HCT116 (cell line): ENCODE data around the gene POGLUT3. TPM values are rescaled to one million over a fixed set of nuclear protein-coding genes. Genes with fewer than 3 reads are reported as not detected.

Experiments used
- ATAC-seq: fragments of 200-7000 bp; cut with Tn5 transposase; 2 replicates; pipeline ENCODE4 v1.9.1; 2020; ENCODE audit warnings: mild to moderate bottlenecking, moderate library complexity
- BruUV-seq: library from RNA; stranded (reverse); fragments of 400-500 nt; replicated peaks from 2 replicates; lab custom pipeline; 2021; lab: Mats Ljungman, UMichigan
- CTCF ChIA-PET: fragments of 300-600 bp; sonication (Branson Sonifier 250); formaldehyde crosslinking; loops from one replicate; lab custom pipeline; 2021; ENCODE audit warnings: antibody characterized with exemption; lab: Charles Lee
- POLR2A ChIA-PET: fragments of 300-600, 350-600 bp; sonication (Branson Sonifier 250); formaldehyde crosslinking; loops from one replicate; lab custom pipeline; 2021; ENCODE audit warnings: antibody characterized with exemption; lab: Charles Lee
- RAD21 ChIA-PET, 2 experiments: fragments of 300-600 bp; sonication (Branson Sonifier 250); formaldehyde crosslinking; loops; one replicate each; lab custom pipeline; 2023; ENCODE audit warnings: low total read pairs in 2 of 2; ENCODE audit not compliant: uncharacterized antibody in 2 of 2, unreplicated experiment in 2 of 2, low non-redundant PET in 1 of 2; lab: Charles Lee
- DNase-seq: peaks from one replicate; pipeline ENCODE4 v3.0.0-alpha.2; 2010; ENCODE audit warnings: low read depth, low spot score
- H2AFZ ChIP-seq: fragments of 200-600 bp; shearing (Covaris generic), sonication (generic); 2 replicates; pipeline ENCODE4 v1.6.1; 2017; ENCODE audit warnings: low read depth, mixed run types, mixed read lengths, antibody characterized with exemption, low read length; ENCODE audit not compliant: poor library complexity, severe bottlenecking
- H3K27ac ChIP-seq: 2 replicates; pipeline ENCODE4 v1.5.1; 2012; ENCODE audit warnings: low read depth, low read length
- H3K27me3 ChIP-seq: fragments of 200-600 bp; sonication (generic); 2 replicates; pipeline ENCODE4 v1.6.1; 2016; ENCODE audit warnings: mixed run types, low read length, mixed read lengths; ENCODE audit not compliant: insufficient read depth
- H3K36me3 ChIP-seq, 2 experiments: fragments of 200-500 bp in 1 of 2; fragments of 200-600 bp in 1 of 2; sonication (Bioruptor generic) in 1 of 2; sonication (generic) in 1 of 2; 2 replicates each; pipeline versions ENCODE4 v1.5.1 to v1.6.1; 2014 to 2016; ENCODE audit warnings: low read length in 2 of 2, inconsistent platforms in 1 of 2, mixed read lengths in 1 of 2, mixed run types in 1 of 2; ENCODE audit not compliant: insufficient read depth in 2 of 2, control insufficient read depth in 1 of 2
- H3K4me1 ChIP-seq, 2 experiments: fragments of 200-600 bp in 1 of 2; sonication (generic) in 1 of 2; 2 replicates each; pipeline versions ENCODE4 v1.5.1 to v1.6.1; 2012 to 2017; ENCODE audit warnings: low read length in 2 of 2, inconsistent platforms in 1 of 2, mild to moderate bottlenecking in 1 of 2, mixed read lengths in 1 of 2, mixed run types in 1 of 2, moderate library complexity in 1 of 2; ENCODE audit not compliant: insufficient read depth in 2 of 2, control insufficient read depth in 1 of 2
- H3K4me2 ChIP-seq: fragments of 200-600 bp; sonication (generic); 2 replicates; pipeline ENCODE4 v1.6.1; 2017; ENCODE audit warnings: mixed run types, low read length, mixed read lengths
- H3K4me3 ChIP-seq, 2 experiments: fragments of 200-600 bp in 1 of 2; sonication (generic) in 1 of 2; replicated peaks in 1 of 2; 2 replicates each; pipeline ENCODE4 v1.5.1; 2011 to 2016; ENCODE audit warnings: low read length in 2 of 2, control low read depth in 1 of 2, low read depth in 1 of 2, mild to moderate bottlenecking in 1 of 2, mixed read lengths in 1 of 2, mixed run types in 1 of 2
- H3K79me2 ChIP-seq: fragments of 200-600 bp; sonication (generic); 2 replicates; pipeline ENCODE4 v1.6.1; 2017; ENCODE audit warnings: mild to moderate bottlenecking, mixed run types, low read length, moderate library complexity, mixed read lengths; ENCODE audit not compliant: insufficient read depth
- H3K9ac ChIP-seq: fragments of 200-600 bp; sonication (generic); 2 replicates; pipeline ENCODE4 v1.6.1; 2016; ENCODE audit warnings: low read length, mixed read lengths
- H3K9me2 ChIP-seq: fragments of 200-600 bp; sonication (generic), shearing (Covaris generic); 2 replicates; pipeline ENCODE4 v1.6.1; 2017; ENCODE audit warnings: mixed run types, mild to moderate bottlenecking, moderate library complexity; ENCODE audit not compliant: insufficient read depth
- H3K9me3 ChIP-seq, 2 experiments: fragments of 200-500 bp in 1 of 2; fragments of 200-600 bp in 1 of 2; sonication (Bioruptor generic) in 1 of 2; sonication (generic) in 1 of 2; 2 replicates each; pipeline ENCODE4 v1.6.1; 2014 to 2017; ENCODE audit warnings: low read length in 2 of 2, mixed read lengths in 2 of 2, inconsistent platforms in 1 of 2, low read depth in 1 of 2, mild to moderate bottlenecking in 1 of 2, mixed run types in 1 of 2, moderate library complexity in 1 of 2; ENCODE audit not compliant: control insufficient read depth in 1 of 2, insufficient read depth in 1 of 2
- H4K20me1 ChIP-seq: fragments of 200-600 bp; sonication (generic), shearing (Covaris generic); 2 replicates; pipeline ENCODE4 v1.6.1; 2017; ENCODE audit warnings: mixed run types, mild to moderate bottlenecking, moderate library complexity; ENCODE audit not compliant: insufficient read depth
- ELF1 ChIP-seq: IDR thresholded peaks from 2 replicates; pipeline ENCODE4 v1.6.1; 2012; ENCODE audit warnings: low read depth, borderline replicate concordance
- FOSL1 ChIP-seq: IDR thresholded peaks from 2 replicates; pipeline ENCODE4 v1.6.1; 2012; ENCODE audit warnings: low read depth
- JUND ChIP-seq: IDR thresholded peaks from 2 replicates; pipeline ENCODE4 v1.6.1; 2012
- POLR2A ChIP-seq: IDR thresholded peaks from 2 replicates; pipeline ENCODE4 v1.7.0; 2011; ENCODE audit warnings: borderline replicate concordance; ENCODE audit not compliant: insufficient read depth, insufficient read length; ENCODE audit errors: extremely low read depth
- RAD21 ChIP-seq: IDR thresholded peaks from 2 replicates; pipeline ENCODE4 v1.6.1; 2012; ENCODE audit warnings: low read depth, mild to moderate bottlenecking
- REST ChIP-seq: IDR thresholded peaks from 2 replicates; pipeline ENCODE4 v1.6.1; 2012; ENCODE audit warnings: low read depth
- SRF ChIP-seq: IDR thresholded peaks from 2 replicates; pipeline ENCODE4 v1.6.1; 2012; ENCODE audit warnings: low read depth
- ZFX ChIP-seq: fragments of 450-650 bp; IDR thresholded peaks from 2 replicates; pipeline ENCODE4 v1.6.1; 2017
- ZNF274 ChIP-seq: fragments of 200-500 bp; sonication (Bioruptor generic); IDR thresholded peaks from 2 replicates; pipeline ENCODE4 v1.6.1; 2014; ENCODE audit warnings: mild to moderate bottlenecking, low read depth, low read length, inconsistent platforms
- intact Hi-C: fragments of 100-400 bp; cut with micrococcal nuclease; formaldehyde crosslinking; loops from 2 replicates; pipeline ENCODE4 v1.10.0; 2022
- total RNA-seq: library from RNA; stranded (reverse); gene quantifications from one replicate; pipeline ENCODE4 v1.2.1, GENCODE V29; 2021; ENCODE audit not compliant: unreplicated experiment

The POGLUT3 gene
- total RNA-seq, 1 experiment from 2014 or later, result 22.0 TPM

- TF ChIP-seq FOSL1 (no peak), ZFX (no peak), SRF (no peak), ZNF274 (no peak), RAD21 (no peak), REST (no peak), POLR2A (no peak)
Observed at GRCh38 chr11:108518581-108518980, 20.4 kb upstream of the POGLUT3 start (continued).

- H4K20me1 ChIP-seq, result no peaks in the 10 kb centered on the region
- H3K27me3 ChIP-seq, result no peaks in the 10 kb centered on the region
- no peaks in the 10 kb centered on the region for H3K4me1 ChIP-seq
- H3K4me3 ChIP-seq, result no peak overlapping the region
- no peaks in the 10 kb centered on the region for H3K9me3 ChIP-seq
- CTCF ChIA-PET, result no interaction called here
- peaks cover 3 to 17% of the 10 kb centered on the region in 2 experiments; a peak in 2 of 4 replicates for H3K36me3 ChIP-seq
- TF ChIP-seq REST (no peak), ELF1 (no peak), JUND (no peak)
- TF ChIP-seq, all 23 proteins: peak for 0
- DNase-seq (no peak), ATAC-seq (no peak)
- POLR2A ChIA-PET, result no interaction called here
- H2AFZ ChIP-seq, result no peak overlapping the region
- H3K27ac ChIP-seq, result no peak overlapping the region
- H3K9ac ChIP-seq, result no peak overlapping the region
- no peaks in the 10 kb centered on the region for H3K79me2 ChIP-seq
- RAD21 ChIA-PET, result no interaction called here
- BruUV-seq, result no TSS peak
- no peaks in the 10 kb centered on the region for H3K9me2 ChIP-seq
- no peak overlapping the region for H3K4me2 ChIP-seq
- intact Hi-C loops, result no loop called here
Observed at GRCh38 chr11:108516125-108516524, 17.9 kb upstream of the POGLUT3 start.
